ENCODE results near the gene LSM10.

LSM10 gene

DNA sequence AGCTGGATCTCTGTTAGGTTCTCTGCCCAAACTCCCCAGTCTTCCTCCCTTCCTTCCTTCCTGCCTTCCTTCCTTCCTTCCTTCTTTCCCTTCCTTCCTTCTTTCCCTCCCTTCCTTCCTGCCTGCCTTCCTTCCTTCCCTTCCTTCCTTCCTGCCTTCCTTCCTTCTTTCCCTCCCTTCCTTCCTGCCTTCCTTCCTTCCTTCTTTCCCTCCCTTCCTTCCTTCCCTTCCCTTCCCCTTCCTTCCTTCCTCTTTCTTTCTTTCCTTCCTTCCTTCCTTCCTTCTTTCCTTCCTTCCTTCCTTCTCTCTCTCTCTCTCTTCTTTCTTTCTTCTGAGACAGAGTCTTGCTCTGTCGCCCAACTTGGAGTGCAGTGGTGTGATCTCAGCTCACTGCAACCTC is 8.7 kb upstream of the LSM10 start:
- no peak for DNase-seq

DNA sequence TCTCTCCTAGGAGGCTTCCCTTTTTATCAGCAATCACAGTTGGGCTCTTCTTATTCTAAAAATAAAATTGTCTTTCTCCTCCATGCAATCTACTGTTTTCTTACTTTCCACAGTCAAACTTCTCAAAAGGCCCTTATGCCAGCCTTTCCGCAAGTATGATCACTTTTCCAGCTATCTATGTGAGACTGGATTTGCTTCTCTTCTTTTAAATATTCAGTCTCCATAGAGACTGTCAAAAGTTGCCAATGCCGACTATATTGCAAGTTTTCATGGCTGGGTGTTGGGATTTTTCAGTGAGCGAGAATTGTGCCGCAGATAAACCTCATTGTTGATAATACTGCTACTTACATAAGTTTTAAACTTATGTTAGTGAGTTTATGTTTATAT is 4.8 kb upstream of the LSM10 start:
- no peak for DNase-seq

DNA sequence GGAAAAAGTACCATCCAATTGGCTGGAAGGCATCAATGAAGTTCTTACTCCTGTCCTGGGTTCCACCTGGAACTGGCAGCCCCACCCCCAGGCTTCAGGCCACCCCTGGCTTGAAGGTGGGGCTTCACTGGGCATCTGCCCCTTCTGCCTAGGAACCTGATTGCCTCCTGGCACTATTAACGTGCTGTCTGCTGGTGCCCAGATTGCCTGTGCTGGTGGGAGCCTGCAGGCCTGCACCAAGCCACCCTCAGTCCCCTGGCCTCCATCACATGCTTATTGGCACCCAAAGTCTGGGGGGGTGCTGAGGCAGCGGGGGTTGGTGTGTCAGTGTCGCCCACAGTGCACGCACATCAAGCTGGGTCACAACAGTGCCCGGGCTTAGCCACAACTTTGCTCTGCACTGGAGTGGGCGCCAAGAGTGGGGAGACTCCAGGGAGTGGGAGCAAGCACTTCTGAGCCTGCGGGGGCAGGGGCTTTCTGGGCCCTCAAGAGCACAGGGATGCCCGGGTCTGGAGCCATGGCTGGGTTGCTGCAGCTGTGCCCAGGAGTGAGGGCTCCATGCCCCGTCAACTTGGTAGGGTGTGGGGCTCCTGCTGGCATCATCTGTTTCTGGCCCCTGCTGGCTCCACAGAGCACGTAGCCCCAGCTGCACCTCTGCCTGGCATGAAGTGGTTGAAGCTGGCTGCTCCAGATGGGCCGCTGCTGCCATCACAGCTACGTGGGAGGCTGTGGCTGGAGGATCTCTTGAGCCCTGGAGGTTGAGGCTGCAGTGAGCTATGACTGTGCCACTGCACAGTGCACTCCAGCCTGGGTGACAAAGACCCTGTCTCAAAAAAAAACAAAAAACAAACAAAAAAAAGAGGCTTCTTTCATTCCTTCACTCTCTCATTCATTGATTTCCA is 4.1 kb upstream of the LSM10 start:
- DNase-seq: no peak

DNA sequence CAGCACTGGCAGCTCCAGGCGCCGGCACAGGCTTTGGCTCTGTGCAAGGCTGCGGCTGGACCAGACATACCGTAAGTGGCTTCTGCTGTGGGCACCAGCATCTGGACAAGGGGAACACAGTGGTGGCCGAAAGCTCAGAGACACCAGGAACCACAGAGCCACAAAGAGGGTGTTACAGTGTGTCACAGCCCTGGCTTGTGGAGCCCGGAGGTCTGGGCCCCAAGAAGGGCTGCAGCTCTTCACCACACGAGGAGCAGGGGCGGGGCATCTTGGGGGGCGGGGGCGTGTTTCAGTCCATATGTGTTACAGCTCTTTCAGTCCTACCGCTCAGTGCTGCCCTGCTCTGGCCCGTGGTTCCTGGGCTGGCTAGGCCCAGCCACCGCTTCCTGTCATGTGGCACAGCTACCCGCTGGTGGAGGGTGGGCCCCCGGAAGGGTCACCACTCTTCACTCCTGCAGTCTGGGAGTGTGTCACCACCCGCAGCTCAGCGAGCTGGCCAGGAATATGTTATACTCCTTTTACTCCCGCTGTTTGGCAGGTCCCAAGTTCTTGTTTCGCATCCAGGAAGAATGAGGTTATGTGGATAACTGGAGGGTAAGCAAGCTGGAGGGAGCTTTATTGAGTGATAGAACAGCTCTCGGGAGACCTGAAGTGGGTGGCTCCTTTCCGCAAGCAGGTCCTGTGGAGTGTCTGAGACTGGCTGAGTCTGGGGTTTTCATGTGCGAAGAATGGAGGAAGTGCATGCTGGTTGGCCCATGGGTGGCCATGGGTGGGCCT is 3.3 kb upstream of the LSM10 start:
- DNase-seq: peak; percentile 33

DNA sequence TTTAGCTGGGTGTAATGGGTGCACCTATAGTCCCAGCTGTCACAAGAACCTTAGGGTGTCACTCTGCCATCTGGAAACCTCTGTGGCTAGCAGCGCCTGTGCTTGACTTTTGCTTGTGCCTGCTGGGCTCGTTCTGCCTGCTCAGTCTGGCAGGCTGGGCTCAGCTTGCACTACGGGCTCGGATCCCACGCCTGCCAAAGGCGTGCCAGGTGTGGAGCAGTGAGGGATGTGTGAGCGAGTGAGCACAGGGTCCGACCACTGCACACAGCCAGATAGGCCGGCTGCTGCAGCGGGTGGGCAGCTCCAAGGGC is 2.8 kb upstream of the LSM10 start:
- no peak for DNase-seq

DNA sequence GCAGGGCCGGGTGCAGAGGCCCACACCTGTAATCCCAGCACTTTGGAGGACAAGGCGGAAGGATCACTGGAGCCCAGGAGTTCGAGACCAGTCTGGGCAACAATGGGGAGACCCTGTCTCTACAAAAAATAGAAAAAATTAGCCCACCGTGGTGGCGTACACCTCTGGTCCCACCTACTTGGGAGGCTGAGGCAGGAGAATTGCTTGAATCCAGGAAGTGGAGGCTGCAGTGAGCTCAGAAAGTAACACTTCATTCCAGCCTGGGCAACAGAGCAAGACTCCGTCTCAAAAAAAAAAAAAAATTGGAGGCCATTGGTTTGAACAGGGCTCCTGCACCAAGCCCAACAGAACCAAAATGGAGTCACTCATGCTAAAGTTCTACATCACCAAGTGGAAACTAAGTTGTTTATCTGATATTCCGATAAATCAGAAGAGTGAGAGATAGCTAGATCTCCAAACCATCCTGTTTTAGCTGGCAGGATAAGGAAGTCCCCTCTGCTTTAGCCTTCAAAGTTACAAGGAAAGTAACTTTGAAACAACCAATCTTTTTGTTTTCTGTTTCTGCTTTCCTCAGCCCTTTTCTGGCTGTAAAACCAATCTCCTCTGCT is 766 bp upstream of the LSM10 start:
- no peak for DNase-seq

DNA sequence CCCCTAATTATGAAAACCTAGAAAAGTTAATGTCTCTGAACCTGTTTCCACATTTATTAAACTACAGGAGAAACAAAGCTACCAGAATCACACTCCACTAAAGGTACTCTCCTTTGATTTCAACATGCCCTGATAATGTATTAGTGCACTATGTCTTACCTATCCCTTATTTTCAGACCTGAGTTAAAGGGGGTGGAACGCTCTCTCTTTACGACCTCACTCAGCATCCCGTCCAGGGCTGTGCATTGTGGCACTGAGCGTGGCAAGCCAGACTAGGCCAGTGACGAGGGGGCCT is 678 bp downstream of the LSM10 start:
- no peak for DNase-seq

DNA sequence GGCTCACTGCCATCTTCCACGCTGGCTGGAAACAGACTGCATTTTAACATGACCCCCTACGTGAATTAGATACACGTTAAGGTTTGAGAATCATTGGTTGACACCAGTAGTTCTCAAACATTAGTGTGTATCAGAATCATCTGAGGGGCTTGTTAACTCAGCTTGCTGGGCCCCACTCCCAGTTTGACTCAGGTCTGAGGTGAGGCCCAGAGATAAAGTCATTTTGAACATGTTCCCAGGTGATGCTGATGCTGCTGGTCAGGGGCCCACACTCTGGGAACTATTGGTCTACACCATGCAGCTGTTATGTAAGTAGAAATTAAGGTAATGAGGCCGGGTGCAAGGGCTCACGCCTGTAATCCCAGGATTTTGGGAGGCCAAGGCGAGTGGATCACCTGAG is 1.3 kb downstream of the LSM10 start:
- DNase-seq: no peak

DNA sequence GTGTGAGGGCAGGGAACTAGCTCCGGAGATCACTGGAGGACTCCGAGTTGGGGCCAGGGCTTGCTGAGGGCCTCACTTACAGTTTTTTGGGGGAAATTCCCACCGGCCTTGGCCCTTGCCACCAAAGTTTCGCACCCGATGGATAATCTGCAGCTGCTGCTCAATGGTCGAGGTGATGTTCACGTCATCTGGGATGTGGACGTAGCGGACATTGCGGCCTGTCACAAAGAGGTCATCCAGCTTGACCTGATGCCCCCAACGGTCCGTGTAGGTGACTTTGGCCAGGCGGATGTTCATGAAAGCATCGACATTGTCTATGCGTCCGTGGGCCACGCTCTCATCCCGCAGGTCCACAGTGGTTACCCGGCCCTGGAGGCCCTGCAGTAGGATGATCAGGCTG is 4.0 kb downstream of the LSM10 start:
- DNase-seq: no peak

DNA sequence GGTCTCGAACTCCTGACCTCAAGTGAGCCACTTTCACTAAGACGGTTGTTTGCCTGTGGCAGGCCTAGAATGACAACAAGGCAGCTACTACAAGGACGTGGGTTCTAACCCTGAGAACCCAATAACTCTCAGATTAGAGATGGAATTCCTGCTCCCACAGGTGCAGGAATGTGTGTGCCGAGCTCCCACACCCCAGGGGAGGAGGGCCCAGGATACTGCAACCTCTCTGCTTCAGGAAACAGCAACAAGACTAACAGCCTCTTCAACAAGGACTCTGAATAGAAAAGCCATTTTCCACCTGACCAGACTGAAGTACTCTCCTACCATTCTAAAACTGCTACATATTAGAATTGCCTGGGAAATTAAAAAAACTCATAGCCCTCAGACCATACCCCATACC is 4.9 kb downstream of the LSM10 start:
- no peak for DNase-seq

DNA sequence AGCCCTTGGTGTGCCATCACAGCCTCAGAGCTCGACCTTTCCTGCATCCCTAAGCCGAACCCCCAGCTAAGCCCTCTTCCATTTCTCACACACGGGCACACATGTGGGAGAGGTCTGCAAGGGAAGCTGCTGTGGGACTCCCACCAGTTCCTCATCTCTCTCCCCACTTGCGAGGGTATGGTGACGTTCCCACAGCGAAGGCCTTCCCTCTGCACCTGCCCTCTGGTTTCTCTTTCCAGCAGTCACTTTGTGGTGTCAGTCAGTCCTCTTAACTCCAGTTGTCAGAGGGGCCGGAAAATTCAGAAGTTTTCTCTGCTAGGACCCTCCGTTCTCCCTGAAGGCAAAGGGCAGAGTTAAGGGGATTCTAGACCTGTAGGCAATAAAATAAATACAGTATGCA is 6.4 kb downstream of the LSM10 start:
- no peak for DNase-seq

DNA sequence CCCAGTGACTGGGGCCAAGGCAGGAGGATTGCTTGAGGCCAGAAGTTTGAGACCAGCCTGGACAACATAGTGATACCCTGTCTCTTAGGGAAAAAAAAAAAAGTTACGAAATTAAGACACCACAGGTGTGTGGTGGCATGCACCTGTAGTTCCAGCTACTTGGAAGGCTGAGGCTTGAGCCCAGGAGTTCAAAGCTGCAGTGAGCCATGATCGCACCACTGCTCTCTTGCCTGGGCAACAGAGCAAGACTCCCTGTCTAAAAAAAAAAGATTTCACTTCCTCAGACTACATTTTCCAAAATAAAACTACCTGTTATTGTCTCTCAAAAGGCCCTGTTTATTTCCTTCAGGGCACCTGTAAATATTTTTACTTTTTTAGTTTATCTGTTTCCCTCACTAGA is 7.3 kb downstream of the LSM10 start:
- no peak for DNase-seq

DNA sequence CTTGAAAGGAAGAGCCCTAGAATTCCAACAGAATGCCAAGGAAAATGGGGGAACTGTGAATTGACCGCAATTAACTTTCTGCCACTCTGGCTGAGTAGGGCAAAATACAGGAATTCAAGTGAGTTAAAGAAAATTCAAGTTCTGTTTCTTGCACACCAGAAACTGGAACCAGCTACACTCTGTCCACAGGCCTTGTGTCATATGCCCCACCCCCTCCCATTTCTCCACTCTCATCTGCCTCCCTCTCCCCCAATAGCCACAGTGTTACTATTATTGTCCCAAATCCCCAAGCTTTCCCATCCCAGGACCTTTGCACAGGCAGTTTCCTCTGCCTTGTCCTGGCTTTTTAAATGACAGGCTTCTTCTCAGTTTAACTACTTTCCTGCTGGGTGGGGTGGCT is 7.7 kb downstream of the LSM10 start:
- DNase-seq: no peak

DNA sequence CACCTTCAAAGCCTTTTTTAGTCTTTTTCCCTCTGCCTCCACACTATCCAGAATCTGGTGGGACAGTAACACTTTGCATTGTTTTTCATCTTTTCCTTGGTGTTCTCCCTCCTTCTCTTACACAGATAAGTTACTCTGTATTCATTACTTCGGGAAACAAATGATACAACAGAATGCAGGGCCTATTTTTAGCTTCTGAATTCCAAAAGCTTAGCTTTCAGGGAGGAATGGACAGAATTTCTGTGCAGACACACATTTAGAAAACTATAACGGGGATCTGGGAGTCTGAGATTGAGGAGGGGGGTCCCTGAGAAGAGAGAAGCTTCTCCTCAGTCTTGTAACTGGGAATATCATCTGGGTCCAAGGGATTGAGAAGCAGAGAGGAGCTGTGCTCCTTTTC is 8.4 kb downstream of the LSM10 start:
- no peak for DNase-seq

DNA sequence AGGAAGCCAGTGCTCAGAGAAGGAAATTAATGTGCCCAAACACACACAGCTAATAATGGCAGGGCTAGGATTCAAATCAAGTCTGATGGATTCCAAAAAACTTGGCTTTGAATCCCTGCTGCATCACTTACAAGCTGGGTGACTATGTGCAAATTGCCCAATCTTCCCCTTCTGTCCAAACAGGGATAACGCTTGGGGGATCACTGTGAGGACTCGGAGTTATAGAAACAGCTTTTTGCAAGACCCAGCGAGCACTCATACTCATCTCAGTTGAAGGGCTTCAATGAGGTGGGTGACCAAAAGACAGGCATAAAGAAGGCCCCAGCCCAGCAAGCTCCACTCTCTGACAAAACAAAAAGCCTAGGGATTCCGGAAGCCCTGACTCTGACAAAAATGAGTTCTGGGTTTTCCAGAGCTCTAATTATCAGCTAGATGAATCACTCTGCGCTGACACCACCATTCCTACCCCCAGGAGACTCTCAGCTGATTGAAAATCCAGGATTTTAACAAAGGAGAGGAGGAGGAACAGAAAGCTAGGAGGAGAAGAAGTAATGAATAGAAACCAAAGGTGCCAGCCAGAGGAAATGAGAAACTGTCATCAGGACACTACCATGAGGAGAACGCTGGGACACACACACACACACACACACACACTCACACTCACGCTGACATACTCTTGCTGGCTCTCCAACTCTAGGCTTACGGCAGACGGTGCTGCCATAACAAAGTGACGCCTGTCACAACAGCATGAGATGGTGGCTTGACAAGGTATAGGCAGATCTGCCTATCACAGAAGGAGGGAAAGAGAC is 10.4 kb downstream of the LSM10 start:
- no peak for DNase-seq

DNA sequence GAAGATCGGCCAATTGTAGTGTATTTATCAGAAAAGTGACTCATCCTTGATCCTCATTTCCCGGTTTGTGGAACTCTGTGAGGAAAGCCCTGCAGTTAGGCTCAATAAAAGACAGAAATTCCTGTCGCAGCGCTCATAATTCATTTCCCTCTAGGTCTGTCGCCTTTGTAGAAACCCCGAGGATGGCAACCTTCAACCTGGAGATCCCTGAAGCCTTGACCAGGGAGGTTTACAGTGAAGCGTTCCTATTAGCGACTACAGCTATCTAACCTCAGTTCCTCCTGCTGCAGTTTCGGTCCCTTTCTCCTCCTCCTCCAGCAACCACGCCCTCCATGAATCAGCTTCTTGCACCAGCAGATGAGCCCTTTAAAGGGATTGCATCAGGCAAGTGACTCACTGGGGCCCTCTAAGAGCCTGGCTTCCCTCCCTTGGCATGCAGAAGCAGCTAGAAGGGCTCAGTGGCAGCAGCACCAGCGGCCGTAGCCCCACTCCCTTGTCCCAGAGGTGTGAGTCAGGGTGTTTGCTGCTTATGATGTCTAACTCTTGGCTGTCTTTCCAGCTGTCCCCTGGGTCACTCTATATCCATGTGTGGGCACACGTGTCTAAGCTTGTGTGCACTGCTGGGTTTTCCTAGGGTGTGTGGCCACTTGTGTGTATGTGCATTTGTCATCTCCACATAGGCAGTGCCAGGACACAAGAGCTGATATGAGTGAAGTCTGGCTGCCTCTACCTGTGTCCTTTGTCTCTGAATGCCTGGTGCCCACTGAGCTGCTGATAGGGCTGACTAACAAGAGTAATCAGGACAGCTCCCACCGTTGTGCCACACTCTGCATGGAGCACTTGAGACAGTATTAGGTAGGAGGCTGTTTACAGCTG is 11.2 kb downstream of the LSM10 start:
- peak; percentile 92 for DNase-seq

DNA sequence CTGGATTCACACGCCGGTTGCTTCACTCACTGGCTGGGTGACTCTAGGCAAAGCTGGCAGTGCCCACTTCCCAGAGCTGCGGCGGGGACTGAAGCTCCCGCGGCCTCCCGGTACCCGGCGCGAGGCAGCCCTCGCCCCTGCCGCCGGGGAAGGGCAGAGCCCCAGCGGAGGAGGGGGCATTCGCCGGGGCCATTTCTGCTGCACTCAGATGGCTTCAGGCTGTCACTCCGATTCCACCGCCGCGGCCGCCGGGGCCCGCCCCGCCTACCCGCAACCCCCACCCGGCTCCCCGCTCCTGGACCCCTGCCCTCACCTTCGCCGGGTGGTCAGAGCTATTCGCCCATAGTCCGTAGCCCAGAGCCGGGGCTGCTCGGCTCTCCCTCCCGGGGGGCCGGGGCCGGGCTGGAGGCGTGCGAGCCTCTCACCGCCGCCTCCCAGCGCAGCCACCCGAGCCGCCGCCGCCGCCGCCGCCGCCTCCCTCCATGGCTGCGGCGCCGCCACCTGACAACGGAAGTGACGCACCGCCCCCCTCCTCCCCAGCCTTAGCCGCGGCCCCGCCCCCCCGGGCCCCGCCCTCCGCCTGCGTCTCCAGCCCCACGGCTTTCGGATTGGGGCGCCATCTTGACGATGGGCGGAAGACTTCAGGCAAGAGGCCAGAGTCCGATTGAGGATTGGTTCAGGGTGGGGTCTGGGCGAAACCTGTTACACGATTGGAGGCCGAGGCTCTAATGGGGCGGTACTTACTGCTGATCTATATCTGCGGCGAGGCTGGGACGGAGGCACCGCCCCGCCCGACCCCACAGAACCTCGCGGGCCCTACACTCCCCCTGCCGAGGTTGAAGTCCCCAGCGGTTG is 12.1 kb downstream of the LSM10 start, which contains the start of gene STK40:
TSS of gene STK40 (minus strand) at position 515 of the 855 bp plus-strand sequence. CDS start 24,592 bp downstream, outside the sequence.
- peak; percentile 97 for DNase-seq

DNA sequence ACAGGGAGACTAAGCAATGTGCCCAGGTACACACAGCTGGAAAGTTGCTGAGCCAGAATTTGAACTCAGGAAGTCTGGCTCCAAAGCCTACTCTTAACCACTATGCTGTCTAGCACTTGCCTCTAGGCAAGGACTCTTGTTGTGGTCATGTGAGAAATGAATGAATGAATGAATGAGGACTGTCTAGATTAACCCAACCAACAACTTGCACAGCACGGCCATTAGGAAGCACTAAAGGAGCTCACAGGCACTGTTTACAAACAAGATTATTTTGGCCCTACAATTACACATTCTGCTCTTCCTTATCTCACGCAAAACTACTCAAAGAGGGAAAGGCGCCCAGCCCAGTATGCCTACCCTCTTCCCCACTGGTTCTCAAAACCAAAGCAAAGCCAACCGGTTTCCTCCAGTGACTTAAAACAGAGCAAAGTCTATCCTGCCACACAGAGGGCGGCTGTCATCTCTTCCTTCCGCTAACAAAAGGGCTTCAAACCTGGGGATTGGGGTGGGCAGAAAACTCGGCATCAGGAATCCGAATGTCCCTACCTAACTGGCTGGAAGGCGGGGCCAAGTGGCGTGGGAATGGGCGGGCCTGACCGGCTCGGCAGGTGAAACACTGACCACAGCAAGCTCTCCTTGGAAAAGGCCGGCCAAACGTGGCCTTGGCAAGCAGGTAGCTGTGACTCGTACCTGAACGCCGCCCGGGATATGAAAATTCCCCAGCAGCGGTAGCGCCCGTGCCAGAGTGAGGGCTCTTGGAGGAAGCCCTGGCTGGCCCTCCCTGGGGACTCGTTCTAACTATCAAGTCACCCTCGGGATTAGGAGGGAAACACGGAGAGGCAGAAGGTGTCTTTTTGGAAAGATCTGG is 12.9 kb downstream of the LSM10 start:
- no peak for DNase-seq

DNA sequence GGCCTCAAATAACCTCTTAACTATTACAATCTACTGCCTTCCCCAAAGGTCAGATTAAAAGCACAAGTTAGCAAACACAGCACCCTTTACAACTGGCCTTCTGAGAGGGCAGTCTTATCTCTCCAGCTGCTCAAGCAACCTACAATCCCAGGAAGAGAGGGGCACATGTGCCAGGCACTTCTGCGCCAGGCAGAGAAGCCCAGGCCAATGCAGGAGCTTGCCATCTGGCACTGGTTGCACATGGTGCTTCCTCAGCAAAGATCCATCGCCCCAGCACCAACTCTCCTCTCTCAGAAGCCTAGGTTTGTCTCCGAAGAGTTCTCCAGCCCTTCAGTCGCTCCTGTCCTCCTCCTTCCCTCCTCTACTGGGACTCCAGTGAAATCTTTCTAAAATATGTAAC is 14.5 kb downstream of the LSM10 start:
- DNase-seq: peak; percentile 58

DNA sequence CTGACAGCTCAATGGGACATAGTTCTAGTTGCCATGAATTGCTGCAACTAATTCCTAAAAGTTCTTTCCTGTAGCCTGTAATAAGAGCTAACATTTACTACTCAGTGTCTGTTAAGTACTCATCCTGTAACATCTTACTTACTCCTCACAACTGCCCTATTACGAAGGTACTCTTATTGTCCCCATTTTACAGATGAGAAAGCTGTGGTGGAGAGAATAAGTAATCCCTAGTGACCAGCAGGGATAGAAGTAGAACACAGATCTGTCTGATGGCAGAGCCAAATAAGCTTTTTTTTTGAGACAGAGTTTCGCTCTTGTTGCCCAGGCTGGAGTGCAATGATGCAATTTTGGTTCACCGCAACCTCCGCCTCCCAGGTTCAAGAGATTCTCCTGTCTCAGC is 15.0 kb downstream of the LSM10 start:
- no peak for DNase-seq
